H1 (cell line): ENCODE results near the gene AGGF1. TPM values are rescaled to one million over a fixed set of nuclear protein-coding genes. Genes with fewer than 3 reads are reported as not detected.

Experiments used
- CTCF ChIA-PET: fragments of 300-600 bp; sonication (Branson Sonifier 250); formaldehyde crosslinking; loops from one replicate; lab custom pipeline; 2021; ENCODE audit not compliant: partially characterized antibody; lab: Charles Lee
- POLR2A ChIA-PET: fragments of 300-600 bp; sonication (Branson Sonifier 250); formaldehyde crosslinking; loops from one replicate; lab custom pipeline; 2021; ENCODE audit warnings: inconsistent platforms; ENCODE audit not compliant: partially characterized antibody; lab: Charles Lee
- DNase-seq, 2 experiments: peaks; one replicate each; pipeline versions ENCODE4 v3.0.0 to v3.0.0-alpha.2; 2010 to 2022; ENCODE audit warnings: low spot score in 2 of 2, low read depth in 1 of 2, mixed read lengths in 1 of 2
- FAIRE-seq: peaks from 2 replicates; lab custom pipeline; 2011; peaks lifted over from hg19 to GRCh38; lab: Jason Lieb, UNC
- H2AFZ ChIP-seq: 2 replicates; pipeline ENCODE4 v1.8.1; 2012; ENCODE audit warnings: low read length, inconsistent platforms
- H2AK5ac ChIP-seq: 2 replicates; pipeline ENCODE4 v1.6.1; 2013; ENCODE audit warnings: low read depth, low read length
- H2BK120ac ChIP-seq: replicated peaks from 2 replicates; pipeline ENCODE3; 2013; ENCODE audit warnings: low read depth, low read length, inconsistent platforms
- H2BK12ac ChIP-seq: 2 replicates; pipeline ENCODE4 v1.6.1; 2013; ENCODE audit warnings: low read depth, low read length
- H2BK15ac ChIP-seq: 2 replicates; pipeline ENCODE4 v1.6.1; 2013; ENCODE audit warnings: low read length
- H2BK20ac ChIP-seq: 2 replicates; pipeline ENCODE4 v1.6.1; 2013; ENCODE audit warnings: low read length
- H2BK5ac ChIP-seq: 2 replicates; pipeline ENCODE4 v1.6.1; 2013; ENCODE audit warnings: low read depth, low read length
- H3K14ac ChIP-seq: 2 replicates; pipeline ENCODE4 v1.6.1; 2013; ENCODE audit warnings: inconsistent platforms; ENCODE audit not compliant: insufficient read length
- H3K18ac ChIP-seq: 2 replicates; pipeline ENCODE4 v1.6.1; 2013; ENCODE audit warnings: low read length; ENCODE audit errors: extremely low read depth
- H3K23ac ChIP-seq: 2 replicates; pipeline ENCODE4 v1.6.1; 2013; ENCODE audit warnings: inconsistent platforms; ENCODE audit not compliant: insufficient read length
- H3K23me2 ChIP-seq: 2 replicates; pipeline ENCODE4 v1.6.1; 2013; ENCODE audit warnings: low read depth, low read length
- H3K27ac ChIP-seq: 2 replicates; pipeline ENCODE4 v1.6.1; 2011; ENCODE audit warnings: low read depth, low read length, inconsistent platforms
- H3K27me3 ChIP-seq, 4 experiments: replicated peaks in 1 of 4; 1 replicate in 1 of 4; 2 replicates in 3 of 4; pipeline versions ENCODE4 v1.6.1 to v1.8.1; 2011 to 2013; ENCODE audit warnings: low read length in 3 of 4, mild to moderate bottlenecking in 3 of 4, inconsistent platforms in 2 of 4, mixed read lengths in 2 of 4, moderate library complexity in 1 of 4; ENCODE audit not compliant: control insufficient read depth in 3 of 4, insufficient read depth in 3 of 4; ENCODE audit errors: extremely low read depth in 1 of 4
- H3K36me3 ChIP-seq, 4 experiments: 2 replicates each; pipeline versions ENCODE4 v1.6.1 to v1.8.1; 2011 to 2013; ENCODE audit warnings: mild to moderate bottlenecking in 4 of 4, low read length in 3 of 4, moderate library complexity in 2 of 4, control low read depth in 1 of 4, inconsistent platforms in 1 of 4; ENCODE audit not compliant: insufficient read depth in 4 of 4, control insufficient read depth in 2 of 4
- H3K4ac ChIP-seq: replicated peaks from 2 replicates; pipeline ENCODE3; 2013; ENCODE audit warnings: low read length, low read depth, mixed read lengths, inconsistent platforms; ENCODE audit not compliant: insufficient read length
- H3K4me1 ChIP-seq, 4 experiments: replicated peaks in 1 of 4; 1 replicate in 1 of 4; 2 replicates in 3 of 4; pipeline versions ENCODE4 v1.6.1 to v1.8.1; 2011 to 2013; ENCODE audit warnings: low read length in 3 of 4, inconsistent platforms in 2 of 4, mixed read lengths in 1 of 4; ENCODE audit not compliant: insufficient read depth in 4 of 4, control insufficient read depth in 3 of 4
- H3K4me2 ChIP-seq, 2 experiments: 2 replicates each; pipeline versions ENCODE4 v1.6.1 to v1.8.1; 2011 to 2013; ENCODE audit warnings: low read depth in 2 of 2, low read length in 2 of 2, control low read depth in 1 of 2, inconsistent platforms in 1 of 2, mild to moderate bottlenecking in 1 of 2; ENCODE audit not compliant: insufficient read depth in 1 of 2
- H3K4me3 ChIP-seq, 4 experiments: fragments of 200-600, 300-600 bp in 1 of 4; sonication (generic), shearing (Covaris generic), sonication (Bioruptor Twin) in 1 of 4; 2 replicates each; pipeline versions ENCODE4 v1.5.1 to v1.8.1; 2011 to 2016; ENCODE audit warnings: low read length in 4 of 4, low read depth in 3 of 4, control low read depth in 2 of 4, inconsistent platforms in 2 of 4, mild to moderate bottlenecking in 2 of 4, mixed read lengths in 1 of 4, moderate library complexity in 1 of 4; ENCODE audit not compliant: insufficient read depth in 2 of 4; ENCODE audit errors: extremely low read depth in 1 of 4
- H3K56ac ChIP-seq: replicated peaks from 2 replicates; pipeline ENCODE3; 2013; ENCODE audit warnings: low read depth, mild to moderate bottlenecking, mixed read lengths, low read length, inconsistent platforms; ENCODE audit not compliant: insufficient read length
- H3K79me1 ChIP-seq: 2 replicates; pipeline ENCODE4 v1.6.1; 2013; ENCODE audit warnings: low read depth, low read length, control low read depth
- H3K79me2 ChIP-seq, 2 experiments: 2 replicates each; pipeline versions ENCODE4 v1.6.1 to v1.8.1; 2012 to 2013; ENCODE audit warnings: low read length in 2 of 2, mild to moderate bottlenecking in 2 of 2, inconsistent platforms in 1 of 2; ENCODE audit not compliant: insufficient read depth in 2 of 2, control insufficient read depth in 1 of 2
- H3K9ac ChIP-seq, 4 experiments: replicated peaks in 1 of 4; 1 replicate in 1 of 4; 2 replicates in 3 of 4; pipeline versions ENCODE4 v1.6.1 to v1.8.1; 2011 to 2013; ENCODE audit warnings: low read depth in 3 of 4, low read length in 3 of 4, control low read depth in 2 of 4, mild to moderate bottlenecking in 2 of 4, moderate library complexity in 2 of 4, inconsistent platforms in 1 of 4; ENCODE audit errors: extremely low read depth in 1 of 4
- H3K9me3 ChIP-seq, 2 experiments: 2 replicates each; pipeline versions ENCODE4 v1.6.1 to v1.8.1; 2012 to 2013; ENCODE audit warnings: mild to moderate bottlenecking in 2 of 2, moderate library complexity in 2 of 2, control low read depth in 1 of 2, inconsistent platforms in 1 of 2, low read depth in 1 of 2, low read length in 1 of 2, mixed read lengths in 1 of 2; ENCODE audit not compliant: insufficient read depth in 2 of 2
- H4K20me1 ChIP-seq, 2 experiments: replicated peaks in 1 of 2; 2 replicates each; pipeline versions ENCODE3 to v1.8.1; 2011 to 2013; ENCODE audit warnings: inconsistent platforms in 2 of 2, low read length in 2 of 2, mild to moderate bottlenecking in 1 of 2; ENCODE audit not compliant: insufficient read depth in 2 of 2, control insufficient read depth in 1 of 2
- H4K5ac ChIP-seq: 2 replicates; pipeline ENCODE4 v1.6.1; 2013; ENCODE audit warnings: low read length, low read depth, mixed read lengths, inconsistent platforms; ENCODE audit not compliant: insufficient read length
- H4K8ac ChIP-seq: 2 replicates; pipeline ENCODE4 v1.8.0; 2013; ENCODE audit warnings: mild to moderate bottlenecking, moderate library complexity, low read length, inconsistent platforms; ENCODE audit not compliant: insufficient read depth; ENCODE audit errors: extremely low read depth
- H4K91ac ChIP-seq: replicated peaks from 2 replicates; pipeline ENCODE3; 2013; ENCODE audit warnings: low read length, mixed read lengths, inconsistent platforms; ENCODE audit not compliant: insufficient read length
- BCL11A ChIP-seq, 2 experiments: IDR thresholded peaks; one replicate each; pipeline ENCODE4 v1.6.1; 2011; ENCODE audit warnings: low read depth in 2 of 2, low read length in 2 of 2, mild to moderate bottlenecking in 2 of 2
- BRCA1 ChIP-seq: IDR thresholded peaks from 2 replicates; pipeline ENCODE4 v1.6.1; 2012; ENCODE audit warnings: low read depth, low read length, improper control_type of control experiment
- CEBPB ChIP-seq: IDR thresholded peaks from 2 replicates; pipeline ENCODE4 v1.6.1; 2012; ENCODE audit warnings: low read depth, low read length
- CHD1 ChIP-seq: IDR thresholded peaks from 2 replicates; pipeline ENCODE4 v1.6.1; 2012; ENCODE audit warnings: low read depth, low read length, improper control_type of control experiment
- CHD2 ChIP-seq: IDR thresholded peaks from 2 replicates; pipeline ENCODE4 v1.6.1; 2012; ENCODE audit warnings: low read length, improper control_type of control experiment
- GABPA ChIP-seq: IDR thresholded peaks from 2 replicates; pipeline ENCODE4 v1.6.1; 2011; ENCODE audit warnings: mild to moderate bottlenecking, low read length, moderate library complexity, borderline replicate concordance; ENCODE audit not compliant: insufficient read depth
- GTF2F1 ChIP-seq: IDR thresholded peaks from 2 replicates; pipeline ENCODE4 v1.6.1; 2012; ENCODE audit warnings: low read depth, low read length, improper control_type of control experiment, borderline replicate concordance
- HDAC2 ChIP-seq, 2 experiments: fragments of 300-600 bp in 1 of 2; sonication (generic) in 1 of 2; IDR thresholded peaks; 2 replicates each; pipeline ENCODE4 v1.6.1; 2011 to 2012; ENCODE audit warnings: low read depth in 2 of 2, low read length in 2 of 2, mild to moderate bottlenecking in 2 of 2, moderate library complexity in 2 of 2, borderline replicate concordance in 1 of 2, inconsistent platforms in 1 of 2
- NRF1 ChIP-seq: IDR thresholded peaks from 2 replicates; pipeline ENCODE4 v1.6.1; 2011; ENCODE audit warnings: mild to moderate bottlenecking, low read depth, low read length, improper control_type of control experiment
- RNF2 ChIP-seq: fragments of 200-900, 300-1000 bp; sonication (generic); IDR thresholded peaks from 2 replicates; pipeline ENCODE4 v1.7.1; 2016; ENCODE audit warnings: borderline replicate concordance, low read depth, mild to moderate bottlenecking, antibody characterized with exemption, low read length; ENCODE audit not compliant: poor library complexity, severe bottlenecking; ENCODE audit errors: missing control alignments
- RXRA ChIP-seq: IDR thresholded peaks from 2 replicates; pipeline ENCODE4 v1.6.1; 2011; ENCODE audit warnings: low read depth, mild to moderate bottlenecking, low read length, moderate library complexity; ENCODE audit not compliant: insufficient read depth
- SIN3A ChIP-seq, 2 experiments: IDR thresholded peaks in 1 of 2; conservative IDR thresholded peaks in 1 of 2; 2 replicates each; pipeline ENCODE4 v1.6.1; 2011 to 2012; ENCODE audit warnings: low read length in 2 of 2, improper control_type of control experiment in 1 of 2, low read depth in 1 of 2, mild to moderate bottlenecking in 1 of 2
- SIX5 ChIP-seq: IDR thresholded peaks from 2 replicates; pipeline ENCODE4 v1.6.1; 2011; ENCODE audit warnings: mild to moderate bottlenecking, low read depth, low read length
- YY1 ChIP-seq: IDR thresholded peaks from 2 replicates; pipeline ENCODE4 v1.6.1; 2011; ENCODE audit warnings: low read depth, mild to moderate bottlenecking, low read length
- WGBS, 2 experiments: shearing (Covaris generic) in 1 of 2; methylation state at CpG; one replicate each; pipeline versions ENCODE4 v1.1.6 to v1.1.7; 2013 to 2015; ENCODE audit warnings: low lambda C conversion rate in 2 of 2, mixed read lengths in 2 of 2, inconsistent platforms in 1 of 2, low coverage in 1 of 2, missing lambda C conversion rate in 1 of 2; ENCODE audit not compliant: insufficient replicate concordance in 2 of 2, insufficient coverage in 1 of 2, insufficient read length in 1 of 2; ENCODE audit errors: extremely low coverage in 1 of 2, missing lambda C conversion rate in 1 of 2; 5-methylcytosine and 5-hydroxymethylcytosine counted together
- polyA plus RNA-seq, 7 experiments: library from polyadenylated mRNA; depleted of rRNA in 3 of 7; stranded (reverse) in 5 of 7; unstranded in 2 of 7; fragments of >200 nt in 5 of 7; fragments of 200-250 nt in 2 of 7; gene quantifications; 1 replicate in 5 of 7; 2 replicates in 1 of 7; 4 replicates in 1 of 7; pipeline versions ENCODE4 v1.2.1 to v1.2.3, GENCODE V29; 2011 to 2013; ENCODE audit warnings: missing spikeins in 2 of 7, mixed read lengths in 2 of 7
- total RNA-seq: library from RNA; stranded (reverse); fragmentation: NEBNext Ultra II Directional; extraction: Animal tissue kit (Norgen Biotek cat#: 25700); gene quantifications from 2 replicates; pipeline ENCODE4 v1.2.1, GENCODE V29; 2021

The AGGF1 gene
- total and polyA plus RNA-seq, 2 of the 8 experiments (the other 6 are each of a cell fraction or from before 2014, with no cell fraction given): 7.3 to 19.0 TPM

DNA sequence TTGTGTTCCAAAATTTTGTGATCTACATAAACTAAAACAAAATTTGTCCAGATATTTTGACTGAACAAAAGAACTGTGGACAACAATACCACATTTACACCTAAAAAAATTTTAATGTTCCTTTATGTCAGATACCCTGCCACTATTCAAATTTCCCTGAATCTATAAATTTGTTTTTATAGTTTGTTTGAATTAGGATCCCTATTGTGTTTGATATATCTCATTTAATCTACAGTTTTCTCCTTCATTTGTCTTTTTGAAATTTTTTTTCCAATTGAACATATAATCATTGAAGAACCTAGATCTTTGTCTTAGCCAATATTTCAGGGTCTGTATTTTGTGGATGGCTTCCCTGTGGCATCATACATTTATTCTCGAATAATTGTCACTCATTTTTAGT lies 5.7 kb downstream of the AGGF1 start:
- Histone ChIP-seq H4K20me1 (peaks cover 2 to 4% of the 10 kb centered on the region in 2 experiments), H2BK5ac (no peak overlapping the region), H2BK20ac (no peak overlapping the region), H4K91ac (no peak overlapping the region), H3K79me1 (no peaks in the 10 kb centered on the region; the same call in 1 of the 2 replicates), H3K18ac (no peak overlapping the region), H4K8ac (no peak overlapping the region), H3K27me3 (no peaks in the 10 kb centered on the region), H3K4me1 (peaks cover 0 to 1% (median 0%) of the 10 kb centered on the region in 4 experiments; a peak in 1 of 7 replicates), H4K5ac (no peak overlapping the region), H3K56ac (no peak overlapping the region), H3K9ac (no peak overlapping the region), H3K9me3 (no peaks in the 10 kb centered on the region), H2AK5ac (no peak overlapping the region), H3K23me2 (no peaks in the 10 kb centered on the region), H2BK12ac (no peak overlapping the region), H3K36me3 (peaks cover 0 to 45% (median 11%) of the 10 kb centered on the region in 4 experiments; a peak in 5 of 8 replicates), H2BK15ac (no peak overlapping the region), H3K4ac (no peak overlapping the region), H2AFZ (no peak overlapping the region), H3K27ac (no peak overlapping the region), H3K14ac (no peak overlapping the region), H3K23ac (no peak overlapping the region), H3K4me2 (no peak overlapping the region), H2BK120ac (no peak overlapping the region), H3K79me2 (no peaks in the 10 kb centered on the region), H3K4me3 (no peak overlapping the region)
- CTCF ChIA-PET: interaction anchor here (2.1 kb wide), 1 partner anchor 42 kb away, joined by 6 read pairs; no protein-coding TSS in a partner anchor
- no peak for DNase-seq
- FAIRE-seq: no peak
- POLR2A ChIA-PET: no interaction called here
- 75% methylated on average over 1 of the region's 1 CpG; no CpG with 5 or more reads in 1 of the 2 experiments for whole genome bisulfite sequencing, 2 experiments
- TF ChIP-seq GTF2F1 (no peak), CHD1 (no peak), YY1 (no peak), CHD2 (no peak), RNF2 (no peak), NRF1 (no peak), CEBPB (no peak), HDAC2 (IDR thresholded peaks at IDR 0.05; ENCODE audit: borderline replicate concordance in 1 of 2, low read depth in 2 of 2, low read length in 2 of 2) (no peak), BRCA1 (no peak), SIX5 (no peak), SIN3A (conservative IDR thresholded peaks at IDR 0.05 in 1 of 2, IDR thresholded peaks at IDR 0.05 in 1 of 2; ENCODE audit: low read depth in 1 of 2, low read length in 2 of 2) (no peak), GABPA (no peak), RXRA (no peak), BCL11A (IDR thresholded peaks at IDR 0.05; ENCODE audit: low read depth in 2 of 2, low read length in 2 of 2) (no peak)
